HCT116 (cell line): ENCODE data around the gene MORN4. TPM values are rescaled to one million over a fixed set of nuclear protein-coding genes. Genes with fewer than 3 reads are reported as not detected.

Source experiments
- ATAC-seq: fragments of 200-7000 bp; cut with Tn5 transposase; 2 replicates; pipeline ENCODE4 v1.9.1; 2020; ENCODE audit warnings: mild to moderate bottlenecking, moderate library complexity
- BruUV-seq: library from RNA; stranded (reverse); fragments of 400-500 nt; replicated peaks from 2 replicates; lab custom pipeline; 2021; lab: Mats Ljungman, UMichigan
- CTCF ChIA-PET: fragments of 300-600 bp; sonication (Branson Sonifier 250); formaldehyde crosslinking; loops from one replicate; lab custom pipeline; 2021; ENCODE audit warnings: antibody characterized with exemption; lab: Charles Lee
- POLR2A ChIA-PET: fragments of 300-600, 350-600 bp; sonication (Branson Sonifier 250); formaldehyde crosslinking; loops from one replicate; lab custom pipeline; 2021; ENCODE audit warnings: antibody characterized with exemption; lab: Charles Lee
- RAD21 ChIA-PET, 2 experiments: fragments of 300-600 bp; sonication (Branson Sonifier 250); formaldehyde crosslinking; loops; one replicate each; lab custom pipeline; 2023; ENCODE audit warnings: low total read pairs in 2 of 2; ENCODE audit not compliant: uncharacterized antibody in 2 of 2, unreplicated experiment in 2 of 2, low non-redundant PET in 1 of 2; lab: Charles Lee
- DNase-seq: peaks from one replicate; pipeline ENCODE4 v3.0.0-alpha.2; 2010; ENCODE audit warnings: low read depth, low spot score
- H2AFZ ChIP-seq: fragments of 200-600 bp; shearing (Covaris generic), sonication (generic); 2 replicates; pipeline ENCODE4 v1.6.1; 2017; ENCODE audit warnings: low read depth, mixed run types, mixed read lengths, antibody characterized with exemption, low read length; ENCODE audit not compliant: poor library complexity, severe bottlenecking
- H3K27ac ChIP-seq: 2 replicates; pipeline ENCODE4 v1.5.1; 2012; ENCODE audit warnings: low read depth, low read length
- H3K27me3 ChIP-seq: fragments of 200-600 bp; sonication (generic); 2 replicates; pipeline ENCODE4 v1.6.1; 2016; ENCODE audit warnings: mixed run types, low read length, mixed read lengths; ENCODE audit not compliant: insufficient read depth
- H3K36me3 ChIP-seq, 2 experiments: fragments of 200-500 bp in 1 of 2; fragments of 200-600 bp in 1 of 2; sonication (Bioruptor generic) in 1 of 2; sonication (generic) in 1 of 2; 2 replicates each; pipeline versions ENCODE4 v1.5.1 to v1.6.1; 2014 to 2016; ENCODE audit warnings: low read length in 2 of 2, inconsistent platforms in 1 of 2, mixed read lengths in 1 of 2, mixed run types in 1 of 2; ENCODE audit not compliant: insufficient read depth in 2 of 2, control insufficient read depth in 1 of 2
- H3K4me1 ChIP-seq, 2 experiments: fragments of 200-600 bp in 1 of 2; sonication (generic) in 1 of 2; 2 replicates each; pipeline versions ENCODE4 v1.5.1 to v1.6.1; 2012 to 2017; ENCODE audit warnings: low read length in 2 of 2, inconsistent platforms in 1 of 2, mild to moderate bottlenecking in 1 of 2, mixed read lengths in 1 of 2, mixed run types in 1 of 2, moderate library complexity in 1 of 2; ENCODE audit not compliant: insufficient read depth in 2 of 2, control insufficient read depth in 1 of 2
- H3K4me2 ChIP-seq: fragments of 200-600 bp; sonication (generic); 2 replicates; pipeline ENCODE4 v1.6.1; 2017; ENCODE audit warnings: mixed run types, low read length, mixed read lengths
- H3K4me3 ChIP-seq, 2 experiments: fragments of 200-600 bp in 1 of 2; sonication (generic) in 1 of 2; replicated peaks in 1 of 2; 2 replicates each; pipeline ENCODE4 v1.5.1; 2011 to 2016; ENCODE audit warnings: low read length in 2 of 2, control low read depth in 1 of 2, low read depth in 1 of 2, mild to moderate bottlenecking in 1 of 2, mixed read lengths in 1 of 2, mixed run types in 1 of 2
- H3K79me2 ChIP-seq: fragments of 200-600 bp; sonication (generic); 2 replicates; pipeline ENCODE4 v1.6.1; 2017; ENCODE audit warnings: mild to moderate bottlenecking, mixed run types, low read length, moderate library complexity, mixed read lengths; ENCODE audit not compliant: insufficient read depth
- H3K9ac ChIP-seq: fragments of 200-600 bp; sonication (generic); 2 replicates; pipeline ENCODE4 v1.6.1; 2016; ENCODE audit warnings: low read length, mixed read lengths
- H3K9me2 ChIP-seq: fragments of 200-600 bp; sonication (generic), shearing (Covaris generic); 2 replicates; pipeline ENCODE4 v1.6.1; 2017; ENCODE audit warnings: mixed run types, mild to moderate bottlenecking, moderate library complexity; ENCODE audit not compliant: insufficient read depth
- H3K9me3 ChIP-seq, 2 experiments: fragments of 200-500 bp in 1 of 2; fragments of 200-600 bp in 1 of 2; sonication (Bioruptor generic) in 1 of 2; sonication (generic) in 1 of 2; 2 replicates each; pipeline ENCODE4 v1.6.1; 2014 to 2017; ENCODE audit warnings: low read length in 2 of 2, mixed read lengths in 2 of 2, inconsistent platforms in 1 of 2, low read depth in 1 of 2, mild to moderate bottlenecking in 1 of 2, mixed run types in 1 of 2, moderate library complexity in 1 of 2; ENCODE audit not compliant: control insufficient read depth in 1 of 2, insufficient read depth in 1 of 2
- H4K20me1 ChIP-seq: fragments of 200-600 bp; sonication (generic), shearing (Covaris generic); 2 replicates; pipeline ENCODE4 v1.6.1; 2017; ENCODE audit warnings: mixed run types, mild to moderate bottlenecking, moderate library complexity; ENCODE audit not compliant: insufficient read depth
- EZH2phosphoT487 ChIP-seq: fragments of 200-600 bp; IDR thresholded peaks from 2 replicates; pipeline ENCODE4 v1.6.1; 2018; ENCODE audit warnings: antibody characterized with exemption, borderline replicate concordance
- JUND ChIP-seq: IDR thresholded peaks from 2 replicates; pipeline ENCODE4 v1.6.1; 2012
- POLR2AphosphoS5 ChIP-seq: IDR thresholded peaks from 2 replicates; pipeline ENCODE4 v1.6.1; 2011; ENCODE audit warnings: mild to moderate bottlenecking, low read depth, low read length, moderate library complexity
- RAD21 ChIP-seq: IDR thresholded peaks from 2 replicates; pipeline ENCODE4 v1.6.1; 2012; ENCODE audit warnings: low read depth, mild to moderate bottlenecking
- REST ChIP-seq: IDR thresholded peaks from 2 replicates; pipeline ENCODE4 v1.6.1; 2012; ENCODE audit warnings: low read depth
- YY1 ChIP-seq: IDR thresholded peaks from 2 replicates; pipeline ENCODE4 v1.6.1; 2011; ENCODE audit warnings: low read length, low read depth, moderate library complexity, mild to moderate bottlenecking; ENCODE audit not compliant: insufficient replicate concordance; ENCODE audit errors: extremely low read depth
- ZFX ChIP-seq: fragments of 450-650 bp; IDR thresholded peaks from 2 replicates; pipeline ENCODE4 v1.6.1; 2017
- ZNF274 ChIP-seq: fragments of 200-500 bp; sonication (Bioruptor generic); IDR thresholded peaks from 2 replicates; pipeline ENCODE4 v1.6.1; 2014; ENCODE audit warnings: mild to moderate bottlenecking, low read depth, low read length, inconsistent platforms
- intact Hi-C: fragments of 100-400 bp; cut with micrococcal nuclease; formaldehyde crosslinking; loops from 2 replicates; pipeline ENCODE4 v1.10.0; 2022
- total RNA-seq: library from RNA; stranded (reverse); gene quantifications from one replicate; pipeline ENCODE4 v1.2.1, GENCODE V29; 2021; ENCODE audit not compliant: unreplicated experiment

MORN4 gene
- total RNA-seq, 1 experiment from 2014 or later, result 8.0 TPM

- H3K79me2 ChIP-seq, result no peaks in the 10 kb centered on the region
- H3K4me3 ChIP-seq, result no peak overlapping the region
- no peak overlapping the region for H3K9ac ChIP-seq
- intact Hi-C loops, result no loop called here
- no peak for ATAC-seq
- H4K20me1 ChIP-seq, result no peaks in the 10 kb centered on the region
- ChIA-PET RAD21 (no interaction called here), CTCF (no interaction called here)
- peaks cover 10 to 12% of the 10 kb centered on the region in 2 experiments for H3K4me1 ChIP-seq
- DNase-seq, result no peak
- no peaks in the 10 kb centered on the region for H3K27me3 ChIP-seq
- H3K36me3 ChIP-seq, result no peaks in the 10 kb centered on the region
- H3K9me2 ChIP-seq, result no peaks in the 10 kb centered on the region
- no peak overlapping the region for H3K27ac ChIP-seq
- no peak overlapping the region for H3K4me2 ChIP-seq
- TF ChIP-seq POLR2AphosphoS5, result no peak
- TF ChIP-seq ZNF274, result no peak
- no peak for TF ChIP-seq RAD21
- TF ChIP-seq YY1, result no peak
- TF ChIP-seq REST, result no peak
- TF ChIP-seq JUND, result no peak
- TF ChIP-seq ZFX, result no peak
- TF ChIP-seq EZH2phosphoT487, result no peak
- TF ChIP-seq, all 23 proteins: peak for 0
- POLR2A ChIA-PET, result no interaction called here
- Histone ChIP-seq H3K9me3 (peaks cover 0 to 15% of the 10 kb centered on the region in 2 experiments; a peak in 1 of 4 replicates), H2AFZ (no peak overlapping the region)
- no TSS peak for BruUV-seq
Observed at GRCh38 chr10:97566336-97566996, 66.8 kb downstream of the MORN4 start.
